Progenitor cell of endocrine pancreas (in vitro differentiated cells): ENCODE results near the gene ZNF679. TPM values are rescaled to one million over a fixed set of nuclear protein-coding genes. Genes with fewer than 3 reads are reported as not detected.
"Not testable (repeated sequence)": the region's sequence is repeated elsewhere in the genome, so short reads cannot be mapped to it uniquely, and the experiment has no call there.

ENCODE experiments used
- DNase-seq: peaks from one replicate; pipeline ENCODE4 v3.0.0; 2021; ENCODE audit warnings: low spot score; ENCODE audit not compliant: unreplicated experiment
- H3K27ac Mint-ChIP-seq: 2 replicates; pipeline ENCODE4 v1.8.0; 2021; ENCODE audit warnings: mild to moderate bottlenecking, moderate library complexity, mixed read lengths
- H3K27me3 Mint-ChIP-seq: 2 replicates; pipeline ENCODE4 v1.8.0; 2021; ENCODE audit warnings: mixed read lengths
- H3K36me3 Mint-ChIP-seq: 2 replicates; pipeline ENCODE4 v1.8.0; 2022; ENCODE audit warnings: mixed read lengths; ENCODE audit not compliant: insufficient read depth
- H3K4me1 Mint-ChIP-seq: 2 replicates; pipeline ENCODE4 v1.8.0; 2021; ENCODE audit warnings: low read depth, mixed read lengths
- H3K4me3 Mint-ChIP-seq: 2 replicates; pipeline ENCODE4 v1.8.0; 2021; ENCODE audit warnings: low read depth, mild to moderate bottlenecking, moderate library complexity, mixed read lengths
- H3K9me3 Mint-ChIP-seq: 2 replicates; pipeline ENCODE4 v1.8.0; 2021; ENCODE audit warnings: low read depth, mixed read lengths
- total RNA-seq: library from RNA; stranded (reverse); gene quantifications from 2 replicates; pipeline ENCODE4 v1.2.1, GENCODE V29; 2021
- TF ChIP-seq, protein P1 (sequence below): fragments of 200-600 bp; sonication (generic); IDR thresholded peaks from one replicate; pipeline ENCODE4 v1.5.0; 2021; ENCODE audit warnings: antibody characterized with exemption, mild to moderate bottlenecking; ENCODE audit not compliant: unreplicated experiment

The ZNF679 gene
- total RNA-seq, 1 donor from 2014 or later, result not detected

DNA sequence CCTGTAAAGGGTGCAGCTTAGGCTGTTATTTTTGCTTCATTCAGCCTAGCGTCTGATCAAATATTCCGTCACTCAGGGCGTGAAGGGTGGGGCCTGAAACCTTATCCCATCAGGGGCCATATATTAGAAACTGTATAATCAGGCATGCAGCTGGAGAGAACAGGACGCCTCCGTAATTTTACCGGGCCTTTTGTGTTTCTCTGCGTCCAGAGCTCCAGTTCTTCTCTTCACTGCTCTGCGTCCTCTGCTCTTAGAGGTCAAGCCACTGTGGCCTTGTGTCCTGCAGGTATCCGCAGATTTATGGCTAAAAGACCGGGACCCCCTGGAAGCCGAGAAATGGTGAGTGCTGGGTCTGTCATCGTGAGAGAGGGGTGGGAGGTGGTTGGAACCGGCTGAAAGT, 21.4 kb upstream of the ZNF679 start, which contains the start of gene ZNF735:
TSS of gene ZNF735 (plus strand) at position 301 of the 400 bp plus-strand sequence. CDS start at position 301, 0 bp downstream.
- Mint-ChIP-seq H3K9me3 (peaks cover 29% of the 10 kb centered on the region), H3K27me3 (no peaks in the 10 kb centered on the region)

DNA sequence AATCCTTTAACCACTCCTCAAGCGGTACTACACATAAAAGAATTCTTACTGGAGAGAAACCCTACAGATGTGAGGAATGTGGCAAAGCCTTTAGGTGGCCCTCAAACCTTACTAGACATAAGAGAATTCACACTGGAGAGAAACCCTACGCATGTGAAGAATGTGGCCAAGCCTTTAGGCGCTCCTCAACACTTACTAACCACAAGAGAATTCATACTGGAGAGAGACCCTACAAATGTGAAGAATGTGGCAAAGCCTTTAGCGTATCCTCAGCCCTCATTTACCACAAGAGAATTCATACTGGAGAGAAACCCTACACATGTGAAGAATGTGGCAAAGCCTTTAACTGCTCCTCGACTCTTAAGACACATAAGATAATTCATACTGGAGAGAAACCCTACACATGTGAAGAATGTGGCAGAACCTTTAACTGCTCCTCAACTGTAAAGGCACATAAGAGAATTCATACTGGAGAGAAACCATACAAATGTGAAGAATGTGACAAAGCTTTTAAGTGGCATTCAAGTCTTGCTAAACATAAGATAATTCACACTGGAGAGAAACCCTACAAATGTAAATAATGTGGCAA, 8.5 kb upstream of the ZNF679 start:
- H3K27me3 Mint-ChIP-seq, H3K36me3 Mint-ChIP-seq, H3K4me1 Mint-ChIP-seq, H3K4me3 Mint-ChIP-seq, H3K27ac Mint-ChIP-seq, DNase-seq: not testable (repeated sequence)
- H3K9me3 Mint-ChIP-seq, result peaks cover 47% of the 10 kb centered on the region

More for the DNA sequence above, 21.4 kb upstream of the ZNF679 start, which contains the start of gene ZNF735:
- H3K27ac Mint-ChIP-seq, result no peak within 1 kb of the TSS
- no peaks in the 10 kb centered on the region for H3K4me1 Mint-ChIP-seq
- no peak within 1 kb of the TSS for H3K4me3 Mint-ChIP-seq
- no peak for DNase-seq
- TF ChIP-seq, protein P1, sequence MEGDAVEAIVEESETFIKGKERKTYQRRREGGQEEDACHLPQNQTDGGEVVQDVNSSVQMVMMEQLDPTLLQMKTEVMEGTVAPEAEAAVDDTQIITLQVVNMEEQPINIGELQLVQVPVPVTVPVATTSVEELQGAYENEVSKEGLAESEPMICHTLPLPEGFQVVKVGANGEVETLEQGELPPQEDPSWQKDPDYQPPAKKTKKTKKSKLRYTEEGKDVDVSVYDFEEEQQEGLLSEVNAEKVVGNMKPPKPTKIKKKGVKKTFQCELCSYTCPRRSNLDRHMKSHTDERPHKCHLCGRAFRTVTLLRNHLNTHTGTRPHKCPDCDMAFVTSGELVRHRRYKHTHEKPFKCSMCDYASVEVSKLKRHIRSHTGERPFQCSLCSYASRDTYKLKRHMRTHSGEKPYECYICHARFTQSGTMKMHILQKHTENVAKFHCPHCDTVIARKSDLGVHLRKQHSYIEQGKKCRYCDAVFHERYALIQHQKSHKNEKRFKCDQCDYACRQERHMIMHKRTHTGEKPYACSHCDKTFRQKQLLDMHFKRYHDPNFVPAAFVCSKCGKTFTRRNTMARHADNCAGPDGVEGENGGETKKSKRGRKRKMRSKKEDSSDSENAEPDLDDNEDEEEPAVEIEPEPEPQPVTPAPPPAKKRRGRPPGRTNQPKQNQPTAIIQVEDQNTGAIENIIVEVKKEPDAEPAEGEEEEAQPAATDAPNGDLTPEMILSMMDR, result no peak
- H3K36me3 Mint-ChIP-seq, result peaks cover 3% of the 10 kb centered on the region

DNA sequence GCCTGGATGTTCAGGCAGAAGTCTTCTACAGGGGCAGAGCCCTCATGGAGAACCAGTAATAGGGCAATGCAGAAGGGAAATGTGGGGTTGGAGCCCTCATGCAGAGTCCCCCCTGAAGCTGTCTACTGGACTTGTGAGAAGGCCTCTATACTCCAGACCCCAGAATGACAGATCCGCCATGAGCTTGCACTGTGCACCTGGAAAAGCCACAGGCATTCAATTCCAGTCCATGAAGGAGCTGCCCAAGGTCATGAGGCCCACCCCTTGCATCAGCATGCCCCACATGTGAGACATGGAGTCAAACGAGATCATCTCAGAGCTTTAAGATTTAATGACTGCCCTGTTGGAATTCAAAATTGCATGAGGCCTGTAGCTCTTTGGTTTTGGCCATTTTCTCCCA, 4.9 kb upstream of the ZNF679 start:
- no peak for DNase-seq
- TF ChIP-seq, protein P1, result no peak
- Mint-ChIP-seq H3K9me3 (peaks cover 58% of the 10 kb centered on the region), H3K36me3 (peaks cover 2% of the 10 kb centered on the region), H3K27me3 (no peaks in the 10 kb centered on the region), H3K27ac (no peak overlapping the region), H3K4me3 (no peak overlapping the region), H3K4me1 (no peaks in the 10 kb centered on the region)

- TF ChIP-seq, protein P1, result no peak
- no peaks in the 10 kb centered on the region for H3K36me3 Mint-ChIP-seq
- H3K27me3 Mint-ChIP-seq, result no peaks in the 10 kb centered on the region
- no peak for DNase-seq
- no peaks in the 10 kb centered on the region for H3K4me1 Mint-ChIP-seq
- H3K27ac Mint-ChIP-seq, result no peak overlapping the region
- peaks cover 30% of the 10 kb centered on the region for H3K9me3 Mint-ChIP-seq
- no peak overlapping the region for H3K4me3 Mint-ChIP-seq
These were observed 38.2 kb downstream of the ZNF679 start for GRCh38 chr7:64266341-64266919.

DNA sequence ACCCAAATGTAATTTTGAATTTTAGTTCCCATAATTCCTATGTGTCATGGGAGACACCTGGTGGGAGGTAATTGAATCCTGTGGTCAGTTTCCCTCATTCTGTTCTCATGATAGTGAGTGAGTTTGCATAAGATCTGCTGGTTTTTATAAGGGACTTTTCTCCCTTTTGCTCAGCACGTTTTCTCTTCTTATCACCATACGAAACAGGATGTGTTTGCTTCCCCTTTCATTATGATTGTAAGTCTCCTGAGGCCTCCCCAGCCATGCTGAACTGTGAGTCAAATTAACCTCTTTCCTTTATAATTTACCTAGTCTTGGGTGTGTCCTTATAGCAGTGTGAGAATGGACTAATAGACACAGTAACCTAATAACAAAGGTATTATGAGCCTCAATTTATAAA, 49.4 kb downstream of the ZNF679 start:
- TF ChIP-seq, protein P1, result no peak
- peaks cover 35% of the 10 kb centered on the region for H3K9me3 Mint-ChIP-seq
- H3K4me1 Mint-ChIP-seq, result no peaks in the 10 kb centered on the region
- peaks cover 2% of the 10 kb centered on the region for H3K36me3 Mint-ChIP-seq
- H3K4me3 Mint-ChIP-seq, result no peak overlapping the region
- H3K27me3 Mint-ChIP-seq, result no peaks in the 10 kb centered on the region
- no peak overlapping the region for H3K27ac Mint-ChIP-seq
- no peak for DNase-seq
